A673 (cell line): ENCODE data around the gene TIMP4. TPM values are rescaled to one million over a fixed set of nuclear protein-coding genes. Genes with fewer than 3 reads are reported as not detected.

Experiments
- BruUV-seq: library from RNA; stranded (reverse); fragments of 400-500 nt; replicated peaks from 2 replicates; lab custom pipeline; 2021; lab: Mats Ljungman, UMichigan
- CTCF ChIA-PET: fragments of 300-600 bp; sonication (Branson Sonifier 250); formaldehyde crosslinking; loops from one replicate; lab custom pipeline; 2022; ENCODE audit warnings: antibody characterized with exemption; lab: Charles Lee
- POLR2A ChIA-PET: fragments of 300-600 bp; sonication (Branson Sonifier 250); formaldehyde crosslinking; loops from one replicate; lab custom pipeline; 2022; ENCODE audit warnings: antibody characterized with exemption; ENCODE audit not compliant: low non-redundant PET; lab: Charles Lee
- DNase-seq: peaks from one replicate; pipeline ENCODE4 v3.0.0-alpha.2; 2015; ENCODE audit warnings: low spot score
- H3K27ac ChIP-seq: fragments of 200-600 bp; sonication (generic); 2 replicates; pipeline ENCODE4 v1.5.1; 2016; ENCODE audit warnings: mixed run types, low read depth, mild to moderate bottlenecking, mixed read lengths, antibody characterized with exemption, low read length; ENCODE audit not compliant: poor library complexity, severe bottlenecking
- H3K27me3 ChIP-seq: fragments of 200-600 bp; sonication (generic); replicated peaks from 2 replicates; pipeline ENCODE4 v1.6.1; 2017; ENCODE audit warnings: mixed run types, low read depth, mild to moderate bottlenecking, mixed read lengths, antibody characterized with exemption, low read length; ENCODE audit not compliant: insufficient read depth, poor library complexity
- H3K36me3 ChIP-seq: fragments of 200-600 bp; sonication (generic); 2 replicates; pipeline ENCODE4 v1.6.1; 2016; ENCODE audit warnings: mixed run types, mild to moderate bottlenecking, mixed read lengths, antibody characterized with exemption, low read length; ENCODE audit not compliant: insufficient read depth, poor library complexity, severe bottlenecking
- H3K4me1 ChIP-seq: fragments of 200-600 bp; sonication (generic); 2 replicates; pipeline ENCODE4 v1.6.1; 2017; ENCODE audit warnings: mixed run types, mild to moderate bottlenecking, mixed read lengths, antibody characterized with exemption, low read length; ENCODE audit not compliant: insufficient read depth, poor library complexity, severe bottlenecking
- H3K4me3 ChIP-seq: fragments of 200-600 bp; sonication (generic); 2 replicates; pipeline ENCODE4 v1.5.1; 2016; ENCODE audit warnings: low read depth, mixed run types, mild to moderate bottlenecking, mixed read lengths, low read length; ENCODE audit not compliant: poor library complexity, severe bottlenecking
- H3K9me3 ChIP-seq: fragments of 200-600 bp; sonication (generic); 2 replicates; pipeline ENCODE4 v1.6.1; 2016; ENCODE audit warnings: mixed run types, low read depth, mild to moderate bottlenecking, mixed read lengths, antibody characterized with exemption, low read length; ENCODE audit not compliant: poor library complexity, severe bottlenecking
- CTCF ChIP-seq: fragments of 300-800, 200-600 bp; sonication (generic); conservative IDR thresholded peaks from 2 replicates; pipeline ENCODE4 v1.5.1; 2017; ENCODE audit warnings: low read depth, mild to moderate bottlenecking, antibody characterized with exemption, low read length, moderate library complexity, mixed read lengths
- EZH2 ChIP-seq: fragments of 200-600 bp; sonication (generic); IDR thresholded peaks from 2 replicates; pipeline ENCODE4 v1.6.1; 2017; ENCODE audit warnings: borderline replicate concordance, low read depth, mild to moderate bottlenecking, mixed read lengths, antibody characterized with exemption, low read length; ENCODE audit not compliant: poor library complexity, severe bottlenecking
- intact Hi-C: fragments of 100-400 bp; cut with micrococcal nuclease; formaldehyde crosslinking; loops from one replicate; pipeline ENCODE4 v1.10.0; 2022; ENCODE audit not compliant: unreplicated experiment
- total RNA-seq: library from RNA; stranded (reverse); gene quantifications from 2 replicates; pipeline ENCODE4 v1.2.3, GENCODE V29; 2021

The TIMP4 gene
- total RNA-seq, 1 experiment from 2014 or later, result 13.3 TPM

DNA sequence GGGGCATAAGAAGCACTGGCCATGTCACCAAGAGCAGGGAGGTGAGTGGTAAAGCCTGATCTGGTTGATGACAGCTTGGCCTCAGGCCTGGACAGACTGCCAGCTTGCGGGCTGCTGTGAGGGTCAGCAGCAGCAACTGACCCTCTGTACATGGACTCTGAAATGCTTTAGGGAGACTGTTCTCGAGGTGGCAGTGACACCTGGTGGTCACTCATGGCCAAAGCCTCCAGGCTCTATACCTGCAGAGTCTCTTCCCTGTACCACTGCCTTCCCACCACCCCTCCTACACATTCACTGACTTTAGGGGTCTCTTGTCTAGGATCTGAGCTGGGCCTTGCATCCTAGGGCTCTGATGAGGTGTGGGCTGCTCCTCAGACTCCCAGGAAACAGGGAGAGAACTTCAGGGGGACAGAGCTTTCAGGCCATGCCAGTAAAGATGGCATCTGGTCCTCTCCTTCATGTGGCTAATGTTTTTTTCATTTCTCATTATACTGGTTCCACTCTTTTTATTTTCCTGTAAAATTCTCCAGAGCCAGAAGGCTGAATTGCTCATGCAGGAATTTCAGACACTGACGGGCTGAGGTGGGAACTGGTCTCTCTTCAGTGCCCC is 17.2 kb upstream of the TIMP4 start:
- no peaks in the 10 kb centered on the region for H3K27me3 ChIP-seq
- peaks cover 4% of the 10 kb centered on the region for H3K9me3 ChIP-seq
- POLR2A ChIA-PET, result interaction anchor here (0.7 kb wide), 1 partner anchor 132 kb away, joined by 3 read pairs; no protein-coding TSS in a partner anchor
- TF ChIP-seq EZH2 (no peak), CTCF (peak; percentile 81)
- no peak overlapping the region for H3K4me3 ChIP-seq
- BruUV-seq, result no TSS peak
- intact Hi-C loops, result loop anchor here (1.0 kb wide), 2 partner anchors 37 to 41 kb away; no protein-coding TSS in a partner anchor
- H3K27ac ChIP-seq, result no peak overlapping the region
- H3K4me1 ChIP-seq, result peaks cover 9% of the 10 kb centered on the region
- DNase-seq, result peak; percentile 57
- CTCF ChIA-PET, result interaction anchor here (1.0 to 2.0 kb wide), 3 partner anchors 10 to 40 kb away, joined by 3 to 14 read pairs (median 4); no protein-coding TSS in a partner anchor
- H3K36me3 ChIP-seq, result no peaks in the 10 kb centered on the region

GRCh38 chr3:12175137-12175593 is 16.5 kb upstream of the TIMP4 start:
- ChIA-PET CTCF (interaction anchor here (1.0 to 2.0 kb wide), 2 partner anchors 33 to 40 kb away, joined by 3 to 14 read pairs; no protein-coding TSS in a partner anchor), POLR2A (no interaction called here)
- Histone ChIP-seq H3K27ac (no peak overlapping the region), H3K36me3 (no peaks in the 10 kb centered on the region), H3K4me3 (no peak overlapping the region), H3K27me3 (no peaks in the 10 kb centered on the region), H3K9me3 (peaks cover 4% of the 10 kb centered on the region), H3K4me1 (peaks cover 3% of the 10 kb centered on the region)
- BruUV-seq, result no TSS peak
- DNase-seq, result no peak
- intact Hi-C loops, result no loop called here
- no peak for TF ChIP-seq EZH2
- TF ChIP-seq CTCF, result no peak

DNA sequence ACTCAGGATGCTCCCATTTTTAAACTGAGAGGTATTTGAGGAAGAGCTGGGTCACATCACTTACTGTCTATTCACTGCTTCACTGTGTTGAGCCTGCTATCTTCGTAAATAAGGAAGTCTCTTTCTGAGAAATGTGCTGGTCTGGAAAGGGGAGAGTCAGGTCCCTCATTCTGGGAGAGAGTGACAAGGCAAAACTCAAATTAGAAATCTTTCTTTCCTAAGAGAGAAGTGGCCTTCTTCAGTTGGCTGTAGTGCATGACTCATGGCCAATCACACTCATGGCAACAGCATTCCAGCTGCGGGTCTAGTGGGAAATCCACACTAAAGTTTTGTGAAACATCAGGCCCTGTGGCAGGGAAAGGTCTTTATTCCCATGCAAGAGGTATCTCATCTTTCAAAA is 11.5 kb upstream of the TIMP4 start:
- ChIA-PET CTCF (no interaction called here), POLR2A (no interaction called here)
- intact Hi-C loops, result no loop called here

More for the DNA sequence above, 11.5 kb upstream of the TIMP4 start:
- TF ChIP-seq EZH2 (no peak), CTCF (no peak)
- H3K27ac ChIP-seq, result no peak overlapping the region
- H3K4me1 ChIP-seq, result no peaks in the 10 kb centered on the region
- no peak for DNase-seq
- H3K36me3 ChIP-seq, result no peaks in the 10 kb centered on the region
- peaks cover 4% of the 10 kb centered on the region for H3K9me3 ChIP-seq
- no TSS peak for BruUV-seq
- H3K4me3 ChIP-seq, result no peak overlapping the region
- no peaks in the 10 kb centered on the region for H3K27me3 ChIP-seq
